ENCODE data around the gene RBCK1. TPM values are rescaled to one million over a fixed set of nuclear protein-coding genes. Genes with fewer than 3 reads are reported as not detected.

Gene RBCK1
- total RNA-seq, 1 experiment from 2014 or later, result 46.8 TPM

- Histone ChIP-seq H3K14ac (ENCODE audit: insufficient read depth, low read length) (no peak overlapping the region), H3K18ac (ENCODE audit: insufficient read length, low read depth, low read length) (no peak overlapping the region), H3K9ac (ENCODE audit: extremely low read depth, insufficient read length, low read length) (no peak overlapping the region), H3K23me2 (ENCODE audit: insufficient read length, low read depth, low read length, poor library complexity, severe bottlenecking) (no peaks in the 10 kb centered on the region), H3K4ac (ENCODE audit: low read depth, low read length) (no peak overlapping the region), H2BK12ac (ENCODE audit: insufficient read length, low read depth, low read length) (no peak overlapping the region), H3K27me3 (ENCODE audit: insufficient read depth, low read length) (no peaks in the 10 kb centered on the region), H2BK20ac (ENCODE audit: low read depth, low read length, poor library complexity, severe bottlenecking) (no peak overlapping the region), H3K4me1 (ENCODE audit: insufficient read depth, low read length) (no peaks in the 10 kb centered on the region), H3K4me2 (ENCODE audit: insufficient read depth, insufficient read length, low read length) (no peak overlapping the region), H3K23ac (ENCODE audit: insufficient read length, low read depth, low read length) (no peak overlapping the region), H2BK5ac (ENCODE audit: insufficient read length, low read length) (no peak overlapping the region), H3K79me2 (ENCODE audit: insufficient read depth, low read length) (peaks cover 2% of the 10 kb centered on the region; the same call in 1 of the 2 replicates), H2AK5ac (ENCODE audit: insufficient read length, low read length) (no peak overlapping the region), H2BK15ac (ENCODE audit: low read depth, low read length) (no peak overlapping the region), H3K9me3 (ENCODE audit: control insufficient read depth, low read depth, low read length) (no peaks in the 10 kb centered on the region), H2AFZ (ENCODE audit: low read length) (no peak overlapping the region), H3T11ph (ENCODE audit: low read length) (no peak overlapping the region), H4K5ac (ENCODE audit: insufficient read length, low read depth, low read length) (no peak overlapping the region), H3K27ac (ENCODE audit: insufficient read length, low read depth, low read length) (no peak overlapping the region), H4K8ac (replicated peaks; ENCODE audit: insufficient read length, low read depth, low read length) (no peak overlapping the region), H3K79me1 (ENCODE audit: insufficient read depth, low read depth, low read length, poor library complexity, severe bottlenecking) (no peaks in the 10 kb centered on the region), H4K91ac (ENCODE audit: insufficient read length, low read depth, low read length) (no peak overlapping the region), H4K20me1 (ENCODE audit: control insufficient read depth, insufficient read depth, insufficient read length) (no peaks in the 10 kb centered on the region), H3K56ac (ENCODE audit: insufficient read length, low read depth, low read length) (no peak overlapping the region), H2BK120ac (ENCODE audit: low read depth, low read length, poor library complexity, severe bottlenecking) (no peak overlapping the region)
- DNase-seq, result no peak
- Mint-ChIP-seq H3K4me1 (peaks cover 0 to 3% of the 10 kb centered on the region in 2 experiments; a peak in 1 of 4 replicates), H3K4me3 (no peak overlapping the region), H3K27ac (no peak overlapping the region), H3K9me3 (no peaks in the 10 kb centered on the region), H3K36me3 (ENCODE audit: insufficient read depth in 1 of 3, low read depth in 3 of 3) (peaks cover 6 to 44% (median 22%) of the 10 kb centered on the region in 3 experiments; a peak in 6 of 7 replicates), H3K27me3 (ENCODE audit: low read depth) (no peaks in the 10 kb centered on the region)
- WGBS (ENCODE audit: extremely low coverage, insufficient read length, low lambda C conversion rate), result no CpG with 5 or more reads among the region's 3 CpGs
- TF ChIP-seq CTCF (conservative IDR thresholded peaks at IDR 0.05), result no peak
Observed at GRCh38 chr20:387520-387919, 20.6 kb upstream of the RBCK1 start.

All from H9 (cell line).